GM12891 (cell line): ENCODE measurements around the gene AGT.
"Not testable (repeated sequence)": the region's sequence is repeated elsewhere in the genome, so short reads cannot be mapped to it uniquely, and the experiment has no call there.

Source experiments
- DNase-seq: peaks from one replicate; pipeline ENCODE4 v3.0.0; 2011; ENCODE audit warnings: low spot score; ENCODE audit not compliant: insufficient read length
- FAIRE-seq: peaks from 2 replicates; lab custom pipeline; 2011; peaks lifted over from hg19 to GRCh38; lab: Jason Lieb, UNC
- PAX5 ChIP-seq: IDR thresholded peaks from 2 replicates; pipeline ENCODE4 v1.6.1; 2011; ENCODE audit warnings: low read length, moderate library complexity, mild to moderate bottlenecking; ENCODE audit not compliant: insufficient read depth, severe bottlenecking
- POLR2A ChIP-seq: IDR thresholded peaks from 2 replicates; pipeline ENCODE4 v1.6.1; 2011; ENCODE audit warnings: low read depth, low read length, control low read depth
- POLR2AphosphoS5 ChIP-seq: IDR thresholded peaks from 2 replicates; pipeline ENCODE4 v1.6.1; 2011; ENCODE audit warnings: low read depth, low read length, control low read depth
- POU2F2 ChIP-seq: IDR thresholded peaks from 2 replicates; pipeline ENCODE4 v1.6.1; 2011; ENCODE audit warnings: low read depth, mild to moderate bottlenecking, control low read depth, low read length, moderate library complexity
- SPI1 ChIP-seq: IDR thresholded peaks from 2 replicates; pipeline ENCODE4 v1.6.1; 2011; ENCODE audit warnings: low read depth, low read length, control low read depth
- TAF1 ChIP-seq: IDR thresholded peaks from 2 replicates; pipeline ENCODE4 v1.6.1; 2011; ENCODE audit warnings: low read depth, low read length, control low read depth

The AGT gene

DNA sequence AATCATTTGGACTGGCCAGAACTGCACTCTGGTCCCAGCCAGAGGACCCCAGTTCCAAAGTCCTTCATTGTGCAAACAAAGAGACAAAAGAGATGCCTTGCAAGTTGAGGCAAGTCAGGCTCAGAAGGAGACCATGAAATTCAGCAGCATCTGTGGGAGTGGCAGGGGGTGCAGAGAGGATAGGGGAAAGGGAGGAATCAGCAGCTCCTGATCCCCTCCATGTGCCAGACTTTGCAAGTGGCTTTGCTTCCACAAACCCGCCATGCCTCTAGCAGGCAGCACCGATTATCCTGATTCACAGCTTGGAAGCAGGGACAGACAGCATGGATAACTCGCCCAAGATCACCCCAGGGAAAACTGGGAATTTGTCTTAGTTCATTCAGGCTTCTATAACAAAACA, 31.1 kb upstream of the AGT start:
- FAIRE-seq, result no peak
- TF ChIP-seq TAF1, result no peak
- no peak for TF ChIP-seq SPI1
- TF ChIP-seq POU2F2, result no peak
- no peak for TF ChIP-seq POLR2AphosphoS5
- no peak for TF ChIP-seq PAX5
- TF ChIP-seq POLR2A, result no peak
- DNase-seq, result no peak

DNA sequence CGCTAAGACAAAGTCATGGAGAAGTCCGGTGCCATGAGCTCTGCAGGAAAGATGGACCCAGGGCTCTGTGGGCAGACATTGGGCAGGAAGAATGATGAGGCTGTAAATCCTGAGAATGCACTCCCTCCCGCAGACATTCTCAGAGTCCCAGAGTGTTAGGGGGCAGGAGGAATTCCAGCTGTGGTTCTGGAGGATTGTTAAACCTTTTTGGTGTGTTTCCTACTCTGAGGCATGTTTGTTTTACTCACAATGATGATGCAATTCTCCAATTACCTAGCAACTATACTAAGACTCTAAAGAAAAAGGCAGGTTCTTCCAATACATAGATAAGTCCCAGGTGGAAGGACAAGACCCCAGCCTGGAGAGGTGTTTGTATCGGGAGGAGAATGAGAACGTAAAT, 30.5 kb upstream of the AGT start:
- TF ChIP-seq POLR2AphosphoS5 (no peak), SPI1 (no peak), POLR2A (no peak), PAX5 (no peak)
- no peak for FAIRE-seq
- no peak for DNase-seq

DNA sequence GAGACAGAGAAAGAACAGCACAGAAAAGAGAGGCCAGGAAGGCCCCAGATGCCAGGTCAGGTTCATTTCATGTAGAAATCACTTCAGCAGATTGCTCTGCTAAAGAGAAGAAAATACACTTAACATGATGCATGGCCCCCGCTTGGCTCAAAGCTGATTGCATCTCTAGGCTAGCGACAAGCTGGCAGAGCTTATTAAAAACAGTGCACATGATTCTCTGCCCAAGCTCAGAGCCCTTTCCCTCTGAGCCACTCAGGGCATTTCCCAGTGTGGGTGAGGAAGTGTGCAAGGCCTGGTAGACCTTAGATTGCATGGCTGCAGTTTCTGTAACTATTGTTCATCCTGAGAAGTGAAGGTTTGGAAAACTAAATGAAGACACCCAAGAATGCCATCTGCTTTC, 30.0 kb upstream of the AGT start:
- DNase-seq (no peak), FAIRE-seq (no peak)
- TF ChIP-seq TAF1 (no peak), SPI1 (no peak), POU2F2 (no peak), POLR2A (no peak), POLR2AphosphoS5 (no peak), PAX5 (no peak)

DNA sequence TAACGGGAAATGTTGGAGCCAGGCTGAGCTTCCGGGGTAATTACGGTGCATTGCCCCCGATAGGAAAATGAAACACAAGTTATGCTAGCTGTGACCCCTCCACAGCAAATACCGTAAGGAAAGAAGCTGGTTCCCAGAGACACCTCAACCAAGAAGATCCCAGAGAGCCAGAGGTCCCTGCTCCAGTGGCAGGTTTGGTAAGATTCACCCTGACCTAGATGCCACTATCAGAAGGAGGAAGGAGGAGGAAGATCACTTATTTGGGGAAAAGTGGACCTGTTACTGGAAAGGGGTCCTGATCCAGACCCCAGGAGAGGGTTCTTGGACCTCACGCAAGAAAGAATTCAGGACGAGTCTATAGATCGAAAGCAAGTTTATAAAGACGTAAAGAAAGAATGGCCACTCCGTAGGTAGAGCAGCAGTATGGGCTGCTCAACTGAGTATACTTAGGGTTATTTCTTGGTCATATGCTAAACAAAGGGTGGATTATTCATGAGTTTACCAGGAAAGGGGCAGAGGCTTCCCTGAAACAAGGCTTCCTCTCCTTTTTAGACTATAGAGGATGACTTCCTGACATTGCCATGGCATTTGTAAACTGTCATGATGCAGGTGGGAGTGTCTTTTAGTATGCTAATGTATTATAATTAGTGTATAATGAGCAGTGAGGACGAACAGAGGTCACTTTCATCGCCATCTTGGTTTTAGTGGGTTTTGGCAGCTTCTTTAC, 25.8 kb upstream of the AGT start:
- no peak for FAIRE-seq
- TF ChIP-seq TAF1 (no peak), POLR2A (no peak), POU2F2 (no peak), SPI1 (no peak), POLR2AphosphoS5 (no peak), PAX5 (no peak)
- DNase-seq, result no peak

DNA sequence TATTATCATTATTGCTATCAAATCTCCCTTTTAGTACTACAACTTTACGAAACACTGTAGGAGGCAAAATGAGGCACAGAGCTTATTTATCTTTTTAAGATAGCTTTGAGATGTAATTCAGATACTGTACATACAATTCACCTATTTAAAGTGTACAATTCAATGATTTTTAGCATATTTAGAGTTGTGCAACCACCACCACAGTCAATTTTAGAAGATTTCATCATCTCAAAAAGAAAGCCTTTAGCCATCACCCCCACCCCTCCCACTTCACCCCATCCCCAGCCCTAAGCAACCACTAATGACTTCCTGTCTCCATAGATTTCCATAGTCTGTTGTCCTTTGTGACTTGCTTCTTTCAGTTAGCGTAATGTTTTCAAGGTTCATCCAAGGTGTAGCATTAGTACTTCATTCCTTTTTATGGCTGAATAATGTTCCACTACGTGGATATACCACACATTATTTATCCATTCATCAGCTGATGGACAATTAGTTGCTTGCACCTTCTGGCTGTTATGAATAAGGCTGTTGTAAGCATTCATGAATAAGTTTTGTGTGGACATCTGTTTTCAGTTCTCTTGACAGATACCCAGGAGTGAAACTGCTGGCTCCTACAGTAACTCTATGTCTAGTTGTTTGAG, 23.8 kb upstream of the AGT start:
- TF ChIP-seq SPI1 (no peak), TAF1 (no peak), POLR2AphosphoS5 (no peak), POU2F2 (no peak), PAX5 (no peak), POLR2A (no peak)
- FAIRE-seq, result no peak
- DNase-seq, result no peak

DNA sequence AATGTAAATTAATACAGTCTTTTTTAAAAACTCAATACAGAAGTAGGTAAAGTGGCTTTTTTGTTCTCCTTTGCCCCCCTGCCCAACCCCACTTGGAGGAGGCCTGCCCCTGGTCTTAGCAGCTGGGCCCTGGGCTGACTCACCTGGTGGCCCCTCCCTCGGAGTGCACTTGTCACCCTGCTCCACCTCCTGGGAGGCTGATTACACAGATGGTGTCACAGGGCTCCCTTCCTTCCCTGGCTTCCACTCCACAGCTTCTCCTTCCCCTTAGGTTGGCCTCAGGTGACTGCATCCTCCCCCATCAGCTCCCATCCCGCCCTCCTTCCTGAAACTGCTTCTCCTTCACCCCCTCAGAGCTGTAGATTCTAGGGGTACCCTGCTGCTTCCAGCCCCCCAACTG, 21.5 kb upstream of the AGT start:
- DNase-seq, result no peak
- FAIRE-seq, result no peak
- TF ChIP-seq POLR2A (no peak), TAF1 (no peak), POLR2AphosphoS5 (no peak), PAX5 (no peak)

DNA sequence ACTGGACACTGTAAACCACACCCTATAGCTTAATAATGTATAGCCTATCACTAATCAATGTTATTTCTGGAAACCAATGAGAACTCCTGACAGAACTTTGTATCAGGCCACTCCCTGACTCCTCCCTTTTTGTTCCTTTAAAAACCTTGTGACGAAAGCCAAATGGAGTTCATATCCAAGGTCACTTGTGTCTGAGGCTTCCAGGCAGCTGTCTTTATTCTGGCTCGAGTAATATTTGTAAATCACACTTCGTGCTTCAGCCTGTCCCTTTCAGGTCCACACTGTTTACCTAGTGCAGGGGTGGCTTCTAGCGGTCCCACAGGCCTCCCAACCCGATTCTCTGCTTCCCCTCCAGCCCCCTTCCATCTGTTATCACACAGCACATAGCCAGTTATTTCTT, 17.1 kb upstream of the AGT start:
- FAIRE-seq, result no peak
- no peak for TF ChIP-seq PAX5
- no peak for TF ChIP-seq TAF1
- no peak for TF ChIP-seq SPI1
- no peak for TF ChIP-seq POLR2AphosphoS5
- no peak for TF ChIP-seq POLR2A
- TF ChIP-seq POU2F2, result no peak
- DNase-seq, result no peak

DNA sequence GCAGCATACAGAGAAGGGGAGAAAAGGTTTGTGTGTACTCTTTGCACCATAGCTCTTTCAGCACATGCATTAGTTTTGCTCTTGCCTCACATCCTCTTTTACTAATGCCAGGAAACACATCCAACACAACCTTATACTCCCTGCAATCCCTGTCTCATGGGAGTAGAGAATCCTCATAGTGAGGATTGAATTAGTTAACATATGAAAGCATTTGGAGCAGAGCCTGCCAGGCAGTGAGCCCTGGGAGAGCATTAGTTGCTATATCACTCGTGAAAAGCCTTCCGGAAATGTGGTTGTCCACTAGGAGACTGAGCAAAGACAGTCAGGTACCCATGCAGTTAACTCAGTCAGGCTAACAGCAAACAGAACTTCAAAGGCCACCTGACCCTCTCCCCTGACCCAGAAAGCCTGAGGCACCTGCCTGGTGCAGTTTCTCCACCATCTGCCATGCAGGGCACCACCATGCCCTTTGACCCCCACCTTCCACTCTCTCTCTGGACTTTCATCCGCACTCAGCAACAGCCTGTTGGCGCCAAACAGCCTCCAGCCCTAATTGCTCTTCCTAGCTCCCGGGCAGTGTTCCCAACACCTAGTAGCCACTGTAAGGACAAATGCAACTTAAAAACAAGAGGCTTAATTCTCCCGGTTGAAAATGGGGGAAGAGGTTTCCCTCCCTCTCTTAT, 14.9 kb upstream of the AGT start:
- FAIRE-seq (no peak), DNase-seq (no peak)
- TF ChIP-seq PAX5 (no peak), TAF1 (no peak), SPI1 (no peak), POU2F2 (no peak), POLR2AphosphoS5 (no peak), POLR2A (no peak)

DNA sequence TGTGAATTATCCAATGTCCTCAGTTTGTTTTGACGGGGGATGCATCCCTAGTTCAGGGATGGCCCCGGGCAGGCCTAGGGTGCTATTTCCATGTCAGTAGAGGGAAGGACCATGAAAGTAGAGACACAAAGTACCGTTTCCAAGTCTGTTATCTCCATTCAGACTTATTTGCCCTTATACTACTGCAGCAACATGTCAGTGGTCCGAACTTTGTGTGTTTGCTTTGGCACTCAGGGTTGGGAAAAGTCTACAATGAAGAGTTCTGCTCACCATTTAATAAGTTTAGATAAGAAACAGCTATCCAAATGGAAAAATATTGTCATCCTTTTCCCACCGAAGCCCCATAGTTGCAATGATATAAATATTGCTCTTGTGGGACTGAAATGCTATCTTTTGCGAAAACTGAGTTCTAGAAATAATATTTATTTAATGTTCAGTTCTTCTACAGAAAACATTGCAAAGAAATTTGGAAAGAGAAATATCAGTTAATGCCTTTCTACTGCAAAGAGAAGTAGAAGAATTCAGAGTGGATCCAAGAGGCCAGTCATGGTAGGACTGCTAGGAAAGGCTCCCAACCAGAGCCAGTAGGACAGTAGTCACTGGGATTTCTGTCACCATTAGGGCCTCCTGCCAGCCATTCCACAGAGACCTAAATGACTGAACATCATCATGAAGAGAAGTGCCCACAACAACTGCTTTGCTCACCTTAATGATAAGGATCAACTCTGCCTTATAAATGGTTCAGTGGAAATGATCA, 11.5 kb upstream of the AGT start:
- DNase-seq (no peak), FAIRE-seq (no peak)
- no peak for TF ChIP-seq POLR2A

DNA sequence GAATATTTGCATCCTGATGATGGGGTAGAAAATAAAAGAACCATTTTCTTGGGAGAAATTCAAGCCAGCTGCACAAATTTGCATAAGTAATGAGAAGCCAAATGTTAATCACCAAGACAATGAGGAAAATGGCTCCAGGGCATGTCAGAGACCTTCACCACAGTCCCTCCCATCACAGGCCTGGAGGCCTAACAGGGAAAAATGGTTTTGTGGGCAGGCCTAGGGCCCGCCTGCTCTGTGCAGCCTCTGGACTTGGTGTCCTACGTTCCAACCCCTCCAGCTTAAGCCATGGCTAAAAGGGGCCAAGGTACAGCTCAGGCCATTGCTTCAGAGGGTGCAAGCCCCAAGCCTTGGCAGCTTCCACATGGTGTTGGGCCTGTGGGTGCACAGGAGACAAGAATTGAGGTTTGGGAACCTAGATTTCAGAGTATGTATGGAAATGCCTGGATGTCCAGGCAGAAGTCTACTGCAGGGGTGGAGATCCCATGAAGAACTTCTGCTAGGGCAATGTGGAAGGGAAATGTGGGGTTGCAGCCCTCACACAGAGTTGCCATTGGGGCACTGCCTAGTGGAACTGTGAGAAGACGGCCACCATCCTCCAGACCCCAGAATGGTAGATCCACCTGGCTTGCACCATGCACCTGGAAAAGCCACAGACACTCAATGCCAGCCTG, 8.1 kb upstream of the AGT start:
- FAIRE-seq, DNase-seq: not testable (repeated sequence)
